GM21447 (cell line): ENCODE results near the gene RGS7BP.
A peak's percentile ranks its signal among the peaks of the same experiment; 100 is the strongest.
"Not testable (repeated sequence)": the region's sequence is repeated elsewhere in the genome, so short reads cannot be mapped to it uniquely, and the experiment has no call there.

ENCODE experiments used
- ATAC-seq: cut with Tn5 transposase; IDR thresholded peaks from one replicate; pipeline ENCODE4 v1.9.1; 2021; ENCODE audit not compliant: unreplicated experiment

The RGS7BP gene

GRCh38 chr5:64557911-64558310 is 52.1 kb downstream of the RGS7BP start:
- no peak for ATAC-seq

DNA sequence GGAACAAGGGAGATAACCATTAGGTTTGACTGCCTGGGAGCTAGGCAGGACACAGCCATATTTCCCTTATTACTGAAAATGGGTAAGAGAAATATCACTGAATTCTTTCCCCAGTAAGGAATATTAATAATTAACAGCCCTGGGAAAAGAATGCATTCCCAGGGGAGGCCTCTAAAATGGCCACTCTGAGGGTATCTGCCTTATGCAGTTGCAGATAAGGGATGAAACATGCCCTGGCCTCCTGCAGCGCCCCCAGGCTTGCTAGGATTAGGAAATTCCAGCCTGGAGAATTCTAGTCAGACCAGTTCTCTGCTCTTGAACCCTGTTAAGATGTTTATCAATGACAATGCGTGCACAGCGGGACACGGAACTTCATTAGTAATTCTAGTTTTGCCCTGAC is 52.8 kb downstream of the RGS7BP start:
- not testable (repeated sequence) for ATAC-seq

DNA sequence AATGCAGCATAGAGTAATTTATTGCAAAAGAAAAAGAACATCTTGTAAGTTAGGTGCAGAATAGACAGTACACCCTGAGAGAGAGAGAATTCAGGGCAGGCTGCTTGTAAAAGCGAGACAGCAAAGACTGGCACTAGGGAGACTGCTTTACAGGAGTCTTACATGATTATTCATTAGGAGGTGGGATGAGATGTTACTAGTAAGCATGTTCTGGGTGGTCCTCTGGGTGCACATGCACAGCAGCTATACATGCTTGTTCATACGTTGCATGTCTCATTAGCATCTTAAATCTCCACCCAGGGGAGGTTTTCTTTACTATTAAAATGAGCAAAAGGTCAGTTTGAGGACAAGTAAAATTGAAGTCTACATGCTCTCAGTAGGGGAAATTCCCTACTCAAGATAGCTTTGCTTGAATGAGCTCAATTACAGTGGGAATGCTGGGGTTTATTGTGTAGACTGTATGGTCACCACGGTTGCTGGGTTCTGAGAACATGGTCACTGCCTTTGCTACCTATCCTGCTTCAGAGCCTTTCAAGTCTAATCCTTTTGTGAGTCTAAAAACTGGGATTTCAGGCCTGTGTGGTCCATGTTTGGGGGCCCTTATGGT is 60.6 kb downstream of the RGS7BP start:
- no peak for ATAC-seq

DNA sequence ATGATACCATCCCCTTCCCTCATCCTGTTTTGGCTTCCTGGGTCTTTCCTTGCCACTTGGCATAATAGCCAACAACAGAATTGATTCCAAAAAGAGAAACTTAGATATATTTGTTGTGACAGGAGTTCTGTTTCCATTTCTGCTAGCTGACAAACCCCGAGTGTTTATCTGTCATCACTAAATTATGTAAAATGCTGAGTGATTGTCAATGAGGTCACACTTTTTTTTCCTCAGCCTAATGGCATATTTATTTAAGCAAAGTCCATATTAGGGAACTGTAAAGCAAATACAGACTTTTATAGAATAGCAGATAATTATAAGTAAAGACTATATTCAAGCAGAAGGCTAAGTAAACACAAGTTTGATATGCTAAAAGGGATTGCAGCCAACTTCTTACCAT is 64.0 kb downstream of the RGS7BP start:
- ATAC-seq, result no peak

DNA sequence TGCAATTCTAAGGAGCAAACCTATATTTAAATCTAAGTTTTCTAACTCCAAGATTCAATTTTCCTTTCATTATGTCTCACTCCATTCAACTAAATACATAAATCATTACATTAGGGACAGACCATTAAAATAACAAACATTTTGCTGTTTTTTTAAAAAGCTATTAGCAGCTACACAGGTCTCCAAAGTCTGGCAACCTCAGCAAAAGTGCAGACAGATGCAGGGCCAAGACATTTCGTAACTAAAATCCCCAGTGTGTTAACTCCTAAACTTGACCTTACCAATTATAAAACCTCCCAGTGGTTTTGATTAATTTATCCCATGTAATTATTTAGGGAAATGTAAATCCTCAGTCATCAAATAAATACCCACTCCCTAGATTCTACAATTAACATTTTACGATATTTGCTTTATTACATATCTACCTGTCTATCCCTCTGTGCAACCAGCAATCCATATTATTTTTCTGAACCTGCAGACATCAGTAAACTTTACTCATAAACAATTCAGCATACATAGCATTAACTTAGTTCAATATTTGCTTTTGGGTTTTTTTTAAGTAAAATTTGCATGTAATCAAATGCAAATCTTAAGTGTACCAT is 64.7 kb downstream of the RGS7BP start:
- no peak for ATAC-seq

DNA sequence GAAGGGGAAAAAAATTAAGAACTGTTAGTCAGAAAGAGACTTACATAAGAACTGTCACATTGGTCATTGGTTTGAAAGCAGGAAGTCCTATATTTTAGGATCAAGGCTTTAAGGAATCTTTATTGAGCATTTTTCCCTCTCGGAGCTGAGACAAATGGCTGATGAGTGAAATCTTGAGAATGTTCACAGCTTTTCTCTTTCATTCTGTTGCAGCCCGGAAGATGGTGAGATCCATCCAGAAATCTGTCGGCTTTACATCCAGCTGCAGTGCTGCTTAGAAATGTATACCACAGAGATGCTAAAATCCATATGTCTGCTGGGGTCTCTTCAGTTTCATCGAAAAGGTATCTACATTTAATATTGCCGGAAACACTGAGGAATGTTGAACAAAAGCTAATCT is 69.7 kb downstream of the RGS7BP start:
- ATAC-seq, result no peak

DNA sequence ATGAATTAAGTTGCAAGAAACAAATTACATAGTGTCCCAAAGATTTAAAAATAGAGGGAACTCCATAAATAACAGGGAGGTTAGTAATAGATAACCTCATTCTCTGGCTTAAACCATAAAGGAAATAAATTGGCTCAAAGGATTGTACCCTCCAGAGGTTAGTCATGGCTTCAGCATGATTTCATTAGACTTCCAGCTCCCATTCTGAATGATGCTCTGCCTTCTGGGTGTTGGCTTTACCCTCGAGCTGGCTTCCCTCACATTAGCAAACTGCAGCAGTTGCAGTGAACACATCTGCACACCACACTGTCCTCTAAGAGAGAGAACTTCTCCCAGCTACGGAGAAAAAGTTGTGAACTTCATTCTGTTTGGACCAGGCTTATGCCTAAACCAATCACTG is 70.4 kb downstream of the RGS7BP start:
- ATAC-seq, result no peak

- ATAC-seq, result no peak
These were observed 79.8 kb downstream of the RGS7BP start for GRCh38 chr5:64585646-64586045.

DNA sequence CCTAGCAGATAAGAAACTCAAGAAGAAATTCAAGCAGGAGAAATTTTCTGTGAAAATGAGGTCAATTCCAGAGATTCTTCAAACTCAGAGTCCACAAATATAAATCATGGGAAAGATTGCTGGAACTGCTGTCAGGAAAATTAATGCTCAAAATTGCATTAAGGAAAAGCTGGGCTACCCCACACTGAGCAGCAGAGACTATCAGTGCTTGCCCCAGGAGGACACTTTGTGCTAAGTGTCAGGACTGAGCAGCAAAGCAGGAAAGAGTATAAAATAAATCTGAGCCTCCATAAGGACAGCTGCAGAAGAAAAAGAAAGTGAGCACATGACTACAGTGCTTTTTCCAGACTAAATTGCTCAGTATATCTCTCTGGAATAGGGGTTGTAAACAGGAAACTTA is 81.6 kb downstream of the RGS7BP start:
- no peak for ATAC-seq

- ATAC-seq, result no peak
These were observed 87.0 kb downstream of the RGS7BP start for GRCh38 chr5:64592730-64593341.

GRCh38 chr5:64594025-64594424 is 88.2 kb downstream of the RGS7BP start:
- ATAC-seq, result no peak

DNA sequence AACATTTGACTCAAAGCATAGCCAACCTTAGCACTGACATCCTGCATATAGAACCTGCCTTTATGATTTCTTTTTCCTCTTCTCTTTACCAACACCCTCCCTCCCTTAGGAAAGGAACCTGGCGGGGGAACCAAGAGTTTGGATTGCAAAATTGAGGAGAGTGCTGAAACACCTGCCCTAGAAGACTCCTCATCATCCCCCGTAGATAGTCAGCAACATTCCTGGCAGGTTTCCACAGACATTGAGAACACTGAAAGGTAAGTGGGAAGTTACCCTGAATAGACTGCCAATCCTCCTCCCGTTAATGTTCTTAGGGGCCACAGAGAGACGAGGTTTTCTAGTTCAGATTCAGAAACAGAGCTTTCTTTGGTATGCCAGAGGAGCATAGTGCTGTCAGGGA is 88.8 kb downstream of the RGS7BP start:
- ATAC-seq, result no peak

DNA sequence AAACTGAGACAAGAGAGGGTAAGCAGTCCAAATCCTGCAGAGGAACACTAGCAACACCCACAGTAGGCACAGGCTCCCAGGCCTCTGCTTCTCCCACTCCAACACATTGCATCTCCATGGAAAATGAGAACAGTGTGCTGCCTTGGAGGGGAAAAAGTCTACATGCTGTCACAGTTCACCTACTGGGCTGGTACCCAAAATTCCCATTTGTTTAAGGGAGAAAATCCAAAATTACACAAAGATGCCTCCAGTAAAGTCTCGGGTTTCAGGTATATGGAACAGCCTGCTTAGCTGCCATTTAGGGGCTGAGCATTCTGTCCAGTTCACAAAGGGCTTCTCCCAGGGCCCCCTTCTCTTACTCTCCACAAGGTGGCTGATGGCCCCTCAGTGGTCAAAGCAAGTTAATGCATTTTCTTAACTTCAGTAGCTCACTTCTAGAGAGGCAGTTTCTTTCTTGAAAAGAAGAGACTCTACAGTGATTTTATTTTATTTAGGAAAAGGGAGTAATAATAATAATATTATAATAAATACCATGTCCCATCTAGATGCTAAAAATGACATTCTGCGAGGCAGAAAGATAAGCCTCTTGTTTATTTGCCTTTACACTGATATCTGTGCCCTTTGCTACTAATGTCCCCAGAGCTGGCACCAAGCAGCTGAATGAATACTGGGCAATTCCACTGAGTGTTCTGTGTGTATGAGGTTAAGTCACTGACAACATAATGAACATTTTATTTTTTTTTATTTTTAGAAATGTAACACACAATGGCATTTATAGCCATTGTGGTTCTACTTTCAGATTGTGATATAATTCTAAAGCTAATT is 89.4 kb downstream of the RGS7BP start:
- no peak for ATAC-seq

DNA sequence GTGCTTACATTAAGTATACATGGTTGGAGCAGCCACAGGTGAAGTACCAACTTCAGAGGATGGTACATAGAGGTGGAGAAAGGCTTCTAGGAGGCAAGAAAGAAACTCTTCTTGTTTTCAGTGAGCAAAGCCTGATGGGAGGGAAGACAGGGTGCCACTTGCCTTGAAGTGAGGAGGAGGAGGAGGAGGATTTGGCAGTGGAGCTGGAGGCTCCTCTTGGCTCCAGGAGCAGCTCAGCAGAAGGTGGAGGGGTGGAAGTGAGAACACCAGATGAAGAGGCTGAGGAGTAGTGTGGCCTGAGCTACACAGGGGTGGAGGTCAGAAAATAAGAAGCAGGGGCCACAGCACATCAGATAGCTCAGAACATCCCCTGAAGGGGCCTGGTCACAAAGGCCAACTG is 93.4 kb downstream of the RGS7BP start:
- no peak for ATAC-seq

GRCh38 chr5:64603676-64604075 is 97.9 kb downstream of the RGS7BP start:
- ATAC-seq, result no peak

DNA sequence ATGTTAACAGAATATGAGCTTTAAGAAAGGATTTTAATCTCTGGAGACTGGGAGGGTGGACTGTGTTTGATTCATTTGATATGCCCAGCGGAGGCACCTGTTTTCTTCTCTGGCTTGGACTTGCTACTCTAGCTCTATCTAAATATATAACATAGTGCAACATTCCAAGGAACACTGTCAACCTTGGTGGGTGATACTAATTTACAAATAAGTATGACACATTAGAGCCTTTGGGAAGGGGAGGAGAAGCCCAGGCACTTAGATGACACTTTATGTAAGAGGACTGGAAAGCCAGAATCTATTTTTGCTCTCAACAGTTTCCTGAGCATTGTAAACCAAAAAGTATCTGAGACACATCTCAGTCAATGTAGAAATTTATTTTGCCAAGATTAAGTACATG is 101.1 kb downstream of the RGS7BP start:
- ATAC-seq, result no peak

DNA sequence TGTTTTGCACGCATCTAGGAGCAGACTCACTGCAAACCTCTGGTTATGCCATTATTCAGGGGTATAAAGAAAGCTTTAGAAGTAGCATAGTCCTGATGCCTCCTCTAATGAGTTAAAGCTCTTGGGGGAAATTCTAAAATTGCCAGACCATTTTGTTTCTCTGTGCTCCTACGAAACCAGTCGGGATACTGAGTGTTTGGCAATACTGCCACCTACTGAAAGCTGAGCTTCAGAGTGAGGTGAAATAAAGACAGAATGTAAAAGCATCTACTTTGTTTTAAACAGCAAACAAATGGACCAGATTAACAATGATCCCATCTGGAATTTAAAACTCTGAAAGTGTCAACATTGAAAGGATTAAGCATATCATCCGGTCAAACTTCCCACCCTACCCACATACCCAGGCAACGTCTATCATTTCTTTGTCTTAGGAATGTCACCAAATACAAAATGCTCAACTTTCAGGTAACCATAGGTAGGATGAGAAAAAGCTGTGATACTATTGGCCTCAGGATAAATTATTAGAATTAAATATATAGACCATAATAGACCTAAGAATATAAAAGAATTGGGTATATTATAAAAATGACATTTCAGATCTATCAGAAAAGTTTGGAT is 106.6 kb downstream of the RGS7BP start:
- no peak for ATAC-seq

DNA sequence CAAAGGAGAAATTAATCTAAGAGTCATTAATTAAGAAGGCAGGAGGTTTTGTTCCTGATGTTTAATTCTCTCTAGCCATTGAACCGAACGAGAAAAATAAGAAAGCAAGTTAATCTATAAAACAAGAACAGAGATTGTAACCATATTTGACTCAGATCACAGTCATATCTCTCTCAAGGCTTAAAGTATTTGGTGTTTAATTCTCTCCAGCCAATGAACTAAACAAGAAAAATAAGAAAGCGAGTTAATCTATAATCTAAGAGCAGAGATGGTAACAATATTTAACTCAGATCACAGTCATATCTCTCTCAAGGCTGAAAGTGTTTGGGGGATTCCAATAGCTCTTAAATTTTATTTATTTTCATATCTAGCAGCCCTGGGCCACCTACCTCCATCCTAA is 110.1 kb downstream of the RGS7BP start:
- ATAC-seq, result peak; percentile 69

- ATAC-seq, result no peak
These were observed 113.8 kb downstream of the RGS7BP start for GRCh38 chr5:64619609-64620008.

DNA sequence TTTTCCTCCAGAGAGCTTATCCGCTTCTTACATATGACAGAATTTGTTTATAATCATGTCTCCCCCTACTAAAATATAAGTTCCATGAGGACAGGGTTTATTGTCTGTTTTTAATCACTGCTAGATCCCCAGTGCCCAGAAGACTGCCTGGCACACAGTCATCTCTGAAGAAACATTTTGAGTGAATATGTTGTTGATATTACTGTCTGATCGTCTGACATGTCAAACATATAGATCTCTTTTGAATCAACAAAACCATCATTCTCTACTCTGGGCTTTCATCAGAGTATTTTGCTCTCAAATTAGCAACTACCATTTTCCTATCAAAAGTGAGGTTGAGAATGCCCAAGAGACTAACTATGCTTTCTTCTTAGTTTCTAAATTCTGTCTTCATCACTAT is 117.2 kb downstream of the RGS7BP start:
- no peak for ATAC-seq

GRCh38 chr5:64625678-64626077 is 119.9 kb downstream of the RGS7BP start:
- ATAC-seq, result no peak
